ENCODE results near the gene NRAP.

The NRAP gene

DNA sequence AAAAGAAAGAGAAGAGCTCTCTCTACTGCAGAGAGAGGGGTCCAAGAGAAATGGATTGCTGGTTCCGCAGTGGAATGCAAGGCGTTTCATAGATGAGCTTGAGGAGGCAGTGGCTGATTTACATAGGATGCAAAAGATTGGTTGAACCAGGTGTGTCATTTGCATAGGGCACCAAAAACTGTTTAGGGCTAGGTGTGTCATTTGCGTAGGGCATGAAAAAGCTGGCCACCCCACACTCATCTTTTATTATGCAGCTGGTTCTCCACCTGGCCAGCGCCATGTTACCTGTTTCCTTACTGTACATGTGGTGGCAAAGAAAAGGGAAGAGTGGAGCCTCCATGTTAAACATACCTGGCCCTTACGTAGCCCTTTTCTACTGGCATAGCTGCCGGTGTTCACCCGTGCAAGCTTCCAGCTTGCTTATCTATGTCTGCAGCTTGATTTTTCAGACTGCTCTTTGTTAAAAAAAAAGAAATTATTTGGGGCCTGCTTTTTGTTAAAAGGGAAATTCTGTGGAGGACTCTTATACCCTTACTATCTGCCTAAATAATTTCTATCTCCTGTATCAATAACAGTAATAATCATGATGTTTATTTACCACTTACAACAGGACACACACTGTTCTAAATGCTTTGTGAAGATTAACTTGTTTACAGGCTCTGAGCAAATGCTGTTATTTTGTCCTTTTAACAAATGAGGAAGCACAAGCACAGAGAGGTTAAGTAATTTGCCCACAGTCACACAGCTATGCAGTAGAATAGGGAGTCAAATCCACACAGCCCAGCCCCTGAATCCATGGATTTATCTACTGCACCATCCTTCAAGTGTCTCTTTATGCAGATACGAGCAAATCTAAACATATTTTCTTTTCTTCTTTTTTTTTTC, 49.2 kb upstream of the NRAP start:
- TF ChIP-seq EZH2 (IDR thresholded peaks at IDR 0.05; ENCODE audit: borderline replicate concordance, low read length) (no peak), CTCF (IDR thresholded peaks at IDR 0.05; ENCODE audit: low read length) (no peak)
- H3K4me2 ChIP-seq (ENCODE audit: low read length): no peak overlapping the region
- H3K36me3 ChIP-seq (ENCODE audit: insufficient read depth, low read length): peaks cover 13% of the 10 kb centered on the region; the same call in 1 of the 2 replicates
- no peaks in the 10 kb centered on the region for H4K20me1 ChIP-seq (ENCODE audit: insufficient read depth, low read length)
- H3K79me2 ChIP-seq (ENCODE audit: insufficient read depth, low read length): no peaks in the 10 kb centered on the region
- H3K27me3 ChIP-seq (ENCODE audit: insufficient read depth, low read length): no peaks in the 10 kb centered on the region
- H3K9me3 ChIP-seq (ENCODE audit: low read length): no peaks in the 10 kb centered on the region
- no peak overlapping the region for H2AFZ ChIP-seq (ENCODE audit: low read length)
- H3K9ac ChIP-seq (ENCODE audit: low read length): no peak overlapping the region
- no peaks in the 10 kb centered on the region for H3F3A ChIP-seq (ENCODE audit: insufficient read depth, low read length)
- H3K4me3 ChIP-seq (ENCODE audit: low read depth, low read length, poor library complexity, severe bottlenecking): no peak overlapping the region
- H3K4me1 ChIP-seq (ENCODE audit: insufficient read depth, low read length, severe bottlenecking): peaks cover 13% of the 10 kb centered on the region
- no peaks in the 10 kb centered on the region for H3K9me2 ChIP-seq (ENCODE audit: low read depth, low read length)
- H3K27ac ChIP-seq (ENCODE audit: low read depth, low read length, poor library complexity, severe bottlenecking): no peak overlapping the region

DNA sequence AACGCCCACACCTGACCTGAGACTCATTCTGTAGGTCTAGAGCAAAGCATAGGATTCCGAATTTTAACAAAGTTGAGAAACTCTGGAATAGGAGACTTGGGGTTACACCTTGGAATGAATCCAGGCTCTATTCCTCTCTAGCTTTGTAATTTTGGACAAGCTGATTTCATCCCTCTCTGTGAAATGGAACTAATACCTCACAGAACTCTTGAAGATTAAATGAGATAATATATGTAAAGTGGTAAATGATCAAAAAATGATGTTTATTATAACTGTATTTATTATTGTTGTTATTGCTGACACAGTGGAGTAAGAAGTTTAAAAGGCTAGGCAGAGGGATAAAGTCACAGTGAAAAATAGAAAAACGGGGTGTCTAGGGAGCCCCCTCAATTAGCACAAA, 48.2 kb upstream of the NRAP start:
- H4K20me1 ChIP-seq (ENCODE audit: insufficient read depth, low read length): no peaks in the 10 kb centered on the region
- no peak overlapping the region for H3K4me3 ChIP-seq (ENCODE audit: low read depth, low read length, poor library complexity, severe bottlenecking)
- H3F3A ChIP-seq (ENCODE audit: insufficient read depth, low read length): no peaks in the 10 kb centered on the region
- H3K27ac ChIP-seq (ENCODE audit: low read depth, low read length, poor library complexity, severe bottlenecking): no peak overlapping the region
- H3K79me2 ChIP-seq (ENCODE audit: insufficient read depth, low read length): no peaks in the 10 kb centered on the region
- H3K9me2 ChIP-seq (ENCODE audit: low read depth, low read length): no peaks in the 10 kb centered on the region
- TF ChIP-seq CTCF (IDR thresholded peaks at IDR 0.05; ENCODE audit: low read length) (no peak), EZH2 (IDR thresholded peaks at IDR 0.05; ENCODE audit: borderline replicate concordance, low read length) (no peak)
- peaks cover 14% of the 10 kb centered on the region for H3K4me1 ChIP-seq (ENCODE audit: insufficient read depth, low read length, severe bottlenecking)
- no peak overlapping the region for H3K4me2 ChIP-seq (ENCODE audit: low read length)
- no peak overlapping the region for H3K9ac ChIP-seq (ENCODE audit: low read length)
- peaks cover 4% of the 10 kb centered on the region; the same call in 1 of the 2 replicates for H3K36me3 ChIP-seq (ENCODE audit: insufficient read depth, low read length)
- H3K9me3 ChIP-seq (ENCODE audit: low read length): no peaks in the 10 kb centered on the region
- no peaks in the 10 kb centered on the region for H3K27me3 ChIP-seq (ENCODE audit: insufficient read depth, low read length)
- no peak overlapping the region for H2AFZ ChIP-seq (ENCODE audit: low read length)

DNA sequence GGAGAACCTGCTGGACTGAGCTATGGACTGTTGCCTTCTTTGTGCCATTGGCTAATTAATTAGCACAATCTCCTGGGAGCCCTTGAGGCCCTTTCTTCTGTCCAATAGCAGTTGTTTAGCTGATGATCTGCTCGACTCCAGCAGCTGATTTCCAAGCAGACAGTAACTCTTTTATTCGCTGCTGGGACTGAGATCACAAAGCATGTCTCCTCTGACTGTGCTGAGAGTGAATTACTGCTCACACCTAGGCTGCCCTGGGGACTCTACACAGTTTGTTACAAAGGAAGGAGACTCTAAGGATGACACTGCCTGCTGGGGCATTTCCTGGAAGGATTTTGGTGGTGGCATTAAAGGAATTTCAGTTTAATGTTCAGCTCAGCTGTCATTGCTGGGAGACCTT, 47.3 kb upstream of the NRAP start:
- no peaks in the 10 kb centered on the region for H3K9me3 ChIP-seq (ENCODE audit: low read length)
- H3K9ac ChIP-seq (ENCODE audit: low read length): no peak overlapping the region
- no peak overlapping the region for H3K4me2 ChIP-seq (ENCODE audit: low read length)
- no peaks in the 10 kb centered on the region for H3K36me3 ChIP-seq (ENCODE audit: insufficient read depth, low read length)
- H4K20me1 ChIP-seq (ENCODE audit: insufficient read depth, low read length): no peaks in the 10 kb centered on the region
- H3K27me3 ChIP-seq (ENCODE audit: insufficient read depth, low read length): no peaks in the 10 kb centered on the region
- H3K4me3 ChIP-seq (ENCODE audit: low read depth, low read length, poor library complexity, severe bottlenecking): no peak overlapping the region
- TF ChIP-seq CTCF (IDR thresholded peaks at IDR 0.05; ENCODE audit: low read length) (no peak), EZH2 (IDR thresholded peaks at IDR 0.05; ENCODE audit: borderline replicate concordance, low read length) (no peak)
- H2AFZ ChIP-seq (ENCODE audit: low read length): no peak overlapping the region
- no peaks in the 10 kb centered on the region for H3K79me2 ChIP-seq (ENCODE audit: insufficient read depth, low read length)
- H3K4me1 ChIP-seq (ENCODE audit: insufficient read depth, low read length, severe bottlenecking): peaks cover 14% of the 10 kb centered on the region
- no peak overlapping the region for H3K27ac ChIP-seq (ENCODE audit: low read depth, low read length, poor library complexity, severe bottlenecking)
- H3F3A ChIP-seq (ENCODE audit: insufficient read depth, low read length): no peaks in the 10 kb centered on the region
- H3K9me2 ChIP-seq (ENCODE audit: low read depth, low read length): no peaks in the 10 kb centered on the region
